HepG2 (cell line): ENCODE data around the gene FAM219A. TPM values are rescaled to one million over a fixed set of nuclear protein-coding genes. Genes with fewer than 3 reads are reported as not detected.

Experiments
- ATAC-seq: fragments of 200-7000 bp; cut with Tn5 transposase; 3 replicates; pipeline ENCODE4 v1.9.1; 2020; ENCODE audit warnings: mild to moderate bottlenecking, moderate library complexity
- BruUV-seq: library from RNA; stranded (reverse); fragments of 400-500 nt; replicated peaks from 2 replicates; lab custom pipeline; 2021; lab: Mats Ljungman, UMichigan
- CTCF ChIA-PET: fragments of 300-600 bp; formaldehyde crosslinking; extraction: SDS; loops from one replicate; lab custom pipeline; 2021; ENCODE audit warnings: low total read pairs, inconsistent platforms, low intra/inter-chr PET ratio; lab: Yijun Ruan, JAX
- POLR2A ChIA-PET: fragments of 350-600 bp; sonication (Branson Sonifier 250); formaldehyde crosslinking; loops from one replicate; lab custom pipeline; 2020; ENCODE audit warnings: antibody characterized with exemption, inconsistent platforms; lab: Yijun Ruan, JAX
- DNase-seq: peaks from one replicate; pipeline ENCODE4 v3.0.0-alpha.2; 2015; ENCODE audit warnings: low spot score
- FAIRE-seq: peaks from 3 replicates; lab custom pipeline; 2011; peaks lifted over from hg19 to GRCh38; lab: Jason Lieb, UNC
- H2AFZ ChIP-seq: one replicate; pipeline ENCODE4 v1.6.1; 2011; ENCODE audit warnings: low read length, inconsistent platforms
- H3K27ac ChIP-seq: fragments of 300-600 bp; 3 replicates; pipeline ENCODE4 v1.8.0; 2011; ENCODE audit warnings: mixed run types, mild to moderate bottlenecking, mixed read lengths, low read length, inconsistent platforms; ENCODE audit not compliant: insufficient read depth; ENCODE audit errors: extremely low read length
- H3K27me3 ChIP-seq, 2 experiments: fragments of 200-600 bp in 1 of 2; 2 replicates in 1 of 2; 3 replicates in 1 of 2; pipeline versions ENCODE4 v1.6.0 to v1.8.0; 2011; ENCODE audit warnings: low read length in 2 of 2, mild to moderate bottlenecking in 2 of 2, moderate library complexity in 2 of 2, inconsistent platforms in 1 of 2; ENCODE audit not compliant: insufficient read depth in 2 of 2, control insufficient read depth in 1 of 2
- H3K36me3 ChIP-seq, 2 experiments: fragments of 200-600 bp in 1 of 2; replicated peaks in 1 of 2; 2 replicates in 1 of 2; 3 replicates in 1 of 2; pipeline versions ENCODE4 v1.5.1 to v1.8.0; 2011; ENCODE audit warnings: low read length in 2 of 2, inconsistent platforms in 1 of 2; ENCODE audit not compliant: insufficient read depth in 2 of 2, control insufficient read depth in 1 of 2
- H3K4me1 ChIP-seq: 2 replicates; pipeline ENCODE4 v1.5.1; 2012; ENCODE audit warnings: low read length, inconsistent platforms; ENCODE audit not compliant: insufficient read depth
- H3K4me2 ChIP-seq: 2 replicates; pipeline ENCODE4 v1.6.0; 2011; ENCODE audit warnings: low read depth, low read length, inconsistent platforms
- H3K4me3 ChIP-seq, 3 experiments: fragments of 200-600 bp in 1 of 3; sonication (generic), shearing (Covaris generic) in 1 of 3; replicated peaks in 1 of 3; 2 replicates each; pipeline ENCODE4 v1.5.1; 2011 to 2016; ENCODE audit warnings: low read length in 3 of 3, inconsistent platforms in 2 of 3, low read depth in 2 of 3, mild to moderate bottlenecking in 2 of 3, control low read depth in 1 of 3, mixed read lengths in 1 of 3; ENCODE audit not compliant: insufficient read depth in 1 of 3
- H3K79me2 ChIP-seq: one replicate; pipeline ENCODE4 v1.6.1; 2011; ENCODE audit warnings: low read length, inconsistent platforms; ENCODE audit not compliant: insufficient read depth
- H3K9ac ChIP-seq: 2 replicates; pipeline ENCODE4 v1.6.0; 2011; ENCODE audit warnings: mild to moderate bottlenecking, low read depth, low read length, inconsistent platforms; ENCODE audit not compliant: insufficient read depth
- H3K9me3 ChIP-seq: 2 replicates; pipeline ENCODE4 v1.5.1; 2012; ENCODE audit warnings: mild to moderate bottlenecking, low read length
- H4K20me1 ChIP-seq: 2 replicates; pipeline ENCODE4 v1.6.0; 2011; ENCODE audit warnings: inconsistent platforms, mild to moderate bottlenecking, low read length, moderate library complexity; ENCODE audit not compliant: insufficient read depth
- CBX5 ChIP-seq: sonication (generic); formaldehyde crosslinking; IDR thresholded peaks from 2 replicates; pipeline ENCODE4 v1.4.0; 2020; ENCODE audit warnings: missing genetic modification reagents, borderline replicate concordance
- HNRNPL ChIP-seq: fragments of 200-400 bp; formaldehyde crosslinking; IDR thresholded peaks from 2 replicates; pipeline ENCODE4 v1.6.1; 2017; ENCODE audit warnings: mild to moderate bottlenecking, low read depth, low read length
- NAIF1 ChIP-seq: sonication (generic); formaldehyde crosslinking; IDR thresholded peaks from 2 replicates; pipeline ENCODE4 v1.5.0; 2020; ENCODE audit warnings: mild to moderate bottlenecking, missing genetic modification reagents, borderline replicate concordance
- NR1H2 ChIP-seq: sonication (generic); formaldehyde crosslinking; IDR thresholded peaks from 2 replicates; pipeline ENCODE4 v1.8.1; 2022; ENCODE audit warnings: low read depth, missing genetic modification reagents, borderline replicate concordance
- POGZ ChIP-seq: sonication (generic); formaldehyde crosslinking; IDR thresholded peaks from 2 replicates; pipeline ENCODE4 v1.4.0; 2020; ENCODE audit warnings: mild to moderate bottlenecking, missing genetic modification reagents
- RBM39 ChIP-seq: fragments of 200-400 bp; formaldehyde crosslinking; IDR thresholded peaks from one replicate; pipeline ENCODE4 v1.6.1; 2018; ENCODE audit warnings: antibody characterized with exemption, mild to moderate bottlenecking, low read depth, low read length; ENCODE audit not compliant: poor library complexity, severe bottlenecking
- SIN3A ChIP-seq: IDR thresholded peaks from 2 replicates; pipeline ENCODE4 v1.6.1; 2011; ENCODE audit warnings: low read depth, mild to moderate bottlenecking, control low read depth, low read length, borderline replicate concordance
- SRSF4 ChIP-seq: fragments of 200-400 bp; formaldehyde crosslinking; IDR thresholded peaks from one replicate; pipeline ENCODE4 v1.6.1; 2018; ENCODE audit warnings: mild to moderate bottlenecking, low read depth, low read length, moderate library complexity; ENCODE audit not compliant: poor library complexity, severe bottlenecking
- YEATS4 ChIP-seq: sonication (generic); formaldehyde crosslinking; IDR thresholded peaks from 2 replicates; pipeline ENCODE4 v1.4.0; 2020; ENCODE audit warnings: missing genetic modification reagents, borderline replicate concordance
- ZIK1 ChIP-seq: sonication (generic); formaldehyde crosslinking; IDR thresholded peaks from 2 replicates; pipeline ENCODE4 v1.5.0; 2020; ENCODE audit warnings: mild to moderate bottlenecking, low read depth, missing genetic modification reagents, borderline replicate concordance
- ZNF550 ChIP-seq: sonication (generic); formaldehyde crosslinking; IDR thresholded peaks from 2 replicates; pipeline ENCODE4 v1.4.0; 2020; ENCODE audit warnings: mild to moderate bottlenecking, missing genetic modification reagents, borderline replicate concordance
- ZNF615 ChIP-seq: sonication (generic); formaldehyde crosslinking; IDR thresholded peaks from 2 replicates; pipeline ENCODE4 v1.5.0; 2020; ENCODE audit warnings: mild to moderate bottlenecking, missing genetic modification reagents, borderline replicate concordance
- ZNF850 ChIP-seq: sonication (generic); formaldehyde crosslinking; conservative IDR thresholded peaks from 2 replicates; pipeline ENCODE4 v1.9.0; 2021; ENCODE audit warnings: mild to moderate bottlenecking, missing genetic modification reagents
- WGBS: methylation state at CpG from one replicate; pipeline ENCODE4 v1.1.6; 2017; ENCODE audit warnings: low lambda C conversion rate; 5-methylcytosine and 5-hydroxymethylcytosine counted together
- in situ Hi-C: cut with HindIII; loops from 2 replicates; pipeline ENCODE4 v1.10.0; 2017; ENCODE audit warnings: low pct_unique_long_range_greater_than_20kb; ENCODE audit not compliant: extremely low pct_ligation_motif_present
- intact Hi-C: fragments of 100-400 bp; cut with micrococcal nuclease; formaldehyde crosslinking; loops from one replicate; pipeline ENCODE4 v1.10.0; 2022; ENCODE audit not compliant: unreplicated experiment
- polyA plus RNA-seq, 8 experiments: library from polyadenylated mRNA; depleted of rRNA in 3 of 8; stranded (reverse) in 7 of 8; unstranded in 1 of 8; fragments of >200 nt; fragmentation: Illumina TruSeq in 4 of 8; extraction: Trizol in 4 of 8; gene quantifications; 2 replicates each; pipeline versions ENCODE4 v1.2.1 to v1.2.3, GENCODE V29; 2011 to 2016; ENCODE audit warnings: low read depth in 4 of 8, missing spikeins in 1 of 8, mixed read lengths in 1 of 8; ENCODE audit not compliant: insufficient read depth in 1 of 8
- total RNA-seq, 5 experiments: library from RNA; depleted of rRNA; stranded (reverse); fragments of >200 nt; fragmentation: Illumina TruSeq; extraction: Trizol; gene quantifications; 2 replicates each; pipeline ENCODE4 v1.2.3, GENCODE V29; 2016; ENCODE audit warnings: low read depth in 1 of 5
- TF ChIP-seq, protein P1 (sequence below): sonication (generic); formaldehyde crosslinking; IDR thresholded peaks from 2 replicates; pipeline ENCODE4 v1.8.1; 2023; ENCODE audit warnings: mild to moderate bottlenecking, missing genetic modification reagents
- TF ChIP-seq, protein P2 (sequence below): sonication (generic); formaldehyde crosslinking; IDR thresholded peaks from 2 replicates; pipeline ENCODE4 v1.8.0; 2022; ENCODE audit warnings: mild to moderate bottlenecking, missing genetic modification reagents; ENCODE audit not compliant: insufficient replicate concordance

Gene FAM219A
- total and polyA plus RNA-seq, 2 of the 13 experiments (the other 11 are each of a cell fraction or from before 2014, with no cell fraction given), result 3.9 to 6.4 TPM

DNA sequence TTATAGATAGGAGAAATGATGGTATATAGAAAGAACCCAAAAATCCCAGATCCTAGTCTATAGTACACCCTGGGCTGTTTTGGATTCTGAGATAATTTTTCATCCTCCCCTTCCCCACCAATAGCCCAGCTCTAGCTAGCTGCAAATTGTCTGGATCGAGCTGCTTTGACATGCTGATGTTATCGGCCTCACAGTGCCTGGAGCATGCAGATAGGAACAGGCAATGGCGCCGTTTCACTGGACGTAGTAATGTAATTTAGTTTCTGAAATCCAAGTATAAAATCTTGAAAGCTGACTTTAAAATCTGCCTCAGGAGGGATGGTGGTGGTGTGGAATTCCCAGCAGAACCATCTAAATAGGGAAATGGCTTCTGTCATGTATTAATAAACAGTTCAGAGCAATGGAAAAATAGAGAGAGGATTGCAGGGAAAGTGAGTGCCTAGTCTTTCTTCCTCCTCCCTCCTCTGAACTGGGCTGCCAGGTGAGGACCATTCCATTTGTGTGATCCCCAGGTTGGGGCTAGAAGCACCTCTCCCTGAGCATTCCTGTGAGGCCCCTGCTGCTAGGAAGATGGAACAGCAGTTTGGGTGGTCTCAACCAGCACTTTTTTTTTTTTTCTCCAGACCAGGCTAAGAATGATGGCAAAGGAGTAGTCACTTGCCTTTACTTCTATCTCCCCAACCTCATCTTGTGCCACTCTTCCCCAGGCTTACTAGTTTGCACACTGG, 31.9 kb downstream of the FAM219A start:
- FAIRE-seq (no peak), ATAC-seq (no peak), DNase-seq (no peak)
- Histone ChIP-seq H3K4me2 (no peak overlapping the region), H3K27ac (no peak overlapping the region), H3K79me2 (no peaks in the 10 kb centered on the region), H3K4me3 (no peak overlapping the region), H2AFZ (no peak overlapping the region), H3K9ac (no peak overlapping the region), H3K4me1 (peaks cover 22% of the 10 kb centered on the region), H3K9me3 (no peaks in the 10 kb centered on the region), H3K36me3 (no peaks in the 10 kb centered on the region), H4K20me1 (0 out of 2 replicates have a peak, but pooled peaks cover 5% of the 10 kb centered on the region), H3K27me3 (no peaks in the 10 kb centered on the region)
- no TSS peak for BruUV-seq
- TF ChIP-seq SIN3A, result no peak
- no peak for TF ChIP-seq ZNF615
- TF ChIP-seq ZNF850 (CRISPR knock-in tag), result no peak
- TF ChIP-seq YEATS4, result no peak
- TF ChIP-seq RBM39, result no peak
- CTCF ChIA-PET, result no interaction called here
- POLR2A ChIA-PET, result no interaction called here
- intact Hi-C loops, result no loop called here
- 92% methylated on average over 5 of the region's 5 CpGs for WGBS
- in situ Hi-C loops, result no loop called here

DNA sequence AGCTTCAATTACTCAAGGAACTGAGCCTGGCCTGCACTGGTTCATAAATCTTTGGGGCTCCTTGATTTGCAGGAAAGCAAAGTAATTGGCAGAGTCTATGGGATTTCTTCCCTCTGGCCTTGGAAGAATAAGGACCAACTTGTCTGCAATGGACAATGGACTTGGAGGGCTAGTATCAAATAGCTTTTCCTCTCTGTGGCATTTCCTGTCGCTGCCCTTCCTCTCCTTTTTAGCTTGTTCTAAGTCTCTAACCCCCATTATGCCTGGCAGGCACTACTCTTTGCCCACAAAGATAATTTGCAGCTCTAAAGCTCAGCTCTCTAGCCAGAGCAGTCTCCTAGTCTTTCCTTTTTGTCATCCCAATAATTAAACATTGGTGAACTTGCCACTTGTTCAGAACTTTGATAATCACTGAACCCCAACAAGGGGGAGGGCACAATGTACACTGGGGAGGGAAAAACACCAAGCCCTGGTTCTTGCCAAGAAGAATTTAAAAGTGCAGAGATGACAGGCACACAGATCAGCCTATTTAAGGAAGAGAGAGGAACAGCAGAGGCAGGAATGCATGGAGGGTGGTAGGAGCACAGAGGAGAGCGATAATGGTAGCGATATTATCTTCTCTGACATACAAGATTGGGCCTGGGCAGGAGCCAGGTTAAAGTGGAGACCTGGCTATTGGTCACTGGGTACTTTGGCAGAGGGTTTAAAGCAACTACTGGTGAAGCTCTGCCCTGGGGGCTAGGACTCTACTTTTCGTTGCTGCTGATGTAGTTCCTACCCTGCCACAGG, 38.5 kb downstream of the FAM219A start:
- ATAC-seq, result no peak
- Histone ChIP-seq H3K27ac (no peak overlapping the region), H3K4me3 (no peak overlapping the region), H4K20me1 (no peaks in the 10 kb centered on the region), H3K9me3 (no peaks in the 10 kb centered on the region), H3K36me3 (no peaks in the 10 kb centered on the region), H2AFZ (no peak overlapping the region), H3K27me3 (no peaks in the 10 kb centered on the region), H3K4me2 (no peak overlapping the region), H3K4me1 (no peaks in the 10 kb centered on the region), H3K9ac (no peak overlapping the region), H3K79me2 (no peaks in the 10 kb centered on the region)
- intact Hi-C loops, result no loop called here
- 72% methylated on average over 4 of the region's 4 CpGs for WGBS
- ChIA-PET CTCF (no interaction called here), POLR2A (no interaction called here)
- BruUV-seq, result no TSS peak
- in situ Hi-C loops, result no loop called here
- no peak for DNase-seq
- no peak for FAIRE-seq
- TF ChIP-seq, protein P1, sequence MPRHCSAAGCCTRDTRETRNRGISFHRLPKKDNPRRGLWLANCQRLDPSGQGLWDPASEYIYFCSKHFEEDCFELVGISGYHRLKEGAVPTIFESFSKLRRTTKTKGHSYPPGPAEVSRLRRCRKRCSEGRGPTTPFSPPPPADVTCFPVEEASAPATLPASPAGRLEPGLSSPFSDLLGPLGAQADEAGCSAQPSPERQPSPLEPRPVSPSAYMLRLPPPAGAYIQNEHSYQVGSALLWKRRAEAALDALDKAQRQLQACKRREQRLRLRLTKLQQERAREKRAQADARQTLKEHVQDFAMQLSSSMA, result no peak
- TF ChIP-seq POGZ (CRISPR knock-in tag) (no peak), CBX5 (no peak), NR1H2 (CRISPR knock-in tag) (no peak), HNRNPL (no peak), ZNF550 (no peak), SRSF4 (no peak), ZIK1 (CRISPR knock-in tag) (no peak), NAIF1 (no peak)
- TF ChIP-seq, protein P2, sequence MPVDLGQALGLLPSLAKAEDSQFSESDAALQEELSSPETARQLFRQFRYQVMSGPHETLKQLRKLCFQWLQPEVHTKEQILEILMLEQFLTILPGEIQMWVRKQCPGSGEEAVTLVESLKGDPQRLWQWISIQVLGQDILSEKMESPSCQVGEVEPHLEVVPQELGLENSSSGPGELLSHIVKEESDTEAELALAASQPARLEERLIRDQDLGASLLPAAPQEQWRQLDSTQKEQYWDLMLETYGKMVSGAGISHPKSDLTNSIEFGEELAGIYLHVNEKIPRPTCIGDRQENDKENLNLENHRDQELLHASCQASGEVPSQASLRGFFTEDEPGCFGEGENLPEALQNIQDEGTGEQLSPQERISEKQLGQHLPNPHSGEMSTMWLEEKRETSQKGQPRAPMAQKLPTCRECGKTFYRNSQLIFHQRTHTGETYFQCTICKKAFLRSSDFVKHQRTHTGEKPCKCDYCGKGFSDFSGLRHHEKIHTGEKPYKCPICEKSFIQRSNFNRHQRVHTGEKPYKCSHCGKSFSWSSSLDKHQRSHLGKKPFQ (CRISPR knock-in tag), result no peak
